HCT116 (cell line): Measurements from ENCODE around the gene MACF1. TPM values are rescaled to one million over a fixed set of nuclear protein-coding genes. Genes with fewer than 3 reads are reported as not detected.

Experiments used
- ATAC-seq: fragments of 200-7000 bp; cut with Tn5 transposase; 2 replicates; pipeline ENCODE4 v1.9.1; 2020; ENCODE audit warnings: mild to moderate bottlenecking, moderate library complexity
- BruUV-seq: library from RNA; stranded (reverse); fragments of 400-500 nt; replicated peaks from 2 replicates; lab custom pipeline; 2021; lab: Mats Ljungman, UMichigan
- CTCF ChIA-PET: fragments of 300-600 bp; sonication (Branson Sonifier 250); formaldehyde crosslinking; loops from one replicate; lab custom pipeline; 2021; ENCODE audit warnings: antibody characterized with exemption; lab: Charles Lee
- POLR2A ChIA-PET: fragments of 300-600, 350-600 bp; sonication (Branson Sonifier 250); formaldehyde crosslinking; loops from one replicate; lab custom pipeline; 2021; ENCODE audit warnings: antibody characterized with exemption; lab: Charles Lee
- RAD21 ChIA-PET, 2 experiments: fragments of 300-600 bp; sonication (Branson Sonifier 250); formaldehyde crosslinking; loops; one replicate each; lab custom pipeline; 2023; ENCODE audit warnings: low total read pairs in 2 of 2; ENCODE audit not compliant: uncharacterized antibody in 2 of 2, unreplicated experiment in 2 of 2, low non-redundant PET in 1 of 2; lab: Charles Lee
- DNase-seq: peaks from one replicate; pipeline ENCODE4 v3.0.0-alpha.2; 2010; ENCODE audit warnings: low read depth, low spot score
- H2AFZ ChIP-seq: fragments of 200-600 bp; shearing (Covaris generic), sonication (generic); 2 replicates; pipeline ENCODE4 v1.6.1; 2017; ENCODE audit warnings: low read depth, mixed run types, mixed read lengths, antibody characterized with exemption, low read length; ENCODE audit not compliant: poor library complexity, severe bottlenecking
- H3K27ac ChIP-seq: 2 replicates; pipeline ENCODE4 v1.5.1; 2012; ENCODE audit warnings: low read depth, low read length
- H3K27me3 ChIP-seq: fragments of 200-600 bp; sonication (generic); 2 replicates; pipeline ENCODE4 v1.6.1; 2016; ENCODE audit warnings: mixed run types, low read length, mixed read lengths; ENCODE audit not compliant: insufficient read depth
- H3K36me3 ChIP-seq, 2 experiments: fragments of 200-500 bp in 1 of 2; fragments of 200-600 bp in 1 of 2; sonication (Bioruptor generic) in 1 of 2; sonication (generic) in 1 of 2; 2 replicates each; pipeline versions ENCODE4 v1.5.1 to v1.6.1; 2014 to 2016; ENCODE audit warnings: low read length in 2 of 2, inconsistent platforms in 1 of 2, mixed read lengths in 1 of 2, mixed run types in 1 of 2; ENCODE audit not compliant: insufficient read depth in 2 of 2, control insufficient read depth in 1 of 2
- H3K4me1 ChIP-seq, 2 experiments: fragments of 200-600 bp in 1 of 2; sonication (generic) in 1 of 2; 2 replicates each; pipeline versions ENCODE4 v1.5.1 to v1.6.1; 2012 to 2017; ENCODE audit warnings: low read length in 2 of 2, inconsistent platforms in 1 of 2, mild to moderate bottlenecking in 1 of 2, mixed read lengths in 1 of 2, mixed run types in 1 of 2, moderate library complexity in 1 of 2; ENCODE audit not compliant: insufficient read depth in 2 of 2, control insufficient read depth in 1 of 2
- H3K4me2 ChIP-seq: fragments of 200-600 bp; sonication (generic); 2 replicates; pipeline ENCODE4 v1.6.1; 2017; ENCODE audit warnings: mixed run types, low read length, mixed read lengths
- H3K4me3 ChIP-seq, 2 experiments: fragments of 200-600 bp in 1 of 2; sonication (generic) in 1 of 2; replicated peaks in 1 of 2; 2 replicates each; pipeline ENCODE4 v1.5.1; 2011 to 2016; ENCODE audit warnings: low read length in 2 of 2, control low read depth in 1 of 2, low read depth in 1 of 2, mild to moderate bottlenecking in 1 of 2, mixed read lengths in 1 of 2, mixed run types in 1 of 2
- H3K79me2 ChIP-seq: fragments of 200-600 bp; sonication (generic); 2 replicates; pipeline ENCODE4 v1.6.1; 2017; ENCODE audit warnings: mild to moderate bottlenecking, mixed run types, low read length, moderate library complexity, mixed read lengths; ENCODE audit not compliant: insufficient read depth
- H3K9ac ChIP-seq: fragments of 200-600 bp; sonication (generic); 2 replicates; pipeline ENCODE4 v1.6.1; 2016; ENCODE audit warnings: low read length, mixed read lengths
- H3K9me2 ChIP-seq: fragments of 200-600 bp; sonication (generic), shearing (Covaris generic); 2 replicates; pipeline ENCODE4 v1.6.1; 2017; ENCODE audit warnings: mixed run types, mild to moderate bottlenecking, moderate library complexity; ENCODE audit not compliant: insufficient read depth
- H3K9me3 ChIP-seq, 2 experiments: fragments of 200-500 bp in 1 of 2; fragments of 200-600 bp in 1 of 2; sonication (Bioruptor generic) in 1 of 2; sonication (generic) in 1 of 2; 2 replicates each; pipeline ENCODE4 v1.6.1; 2014 to 2017; ENCODE audit warnings: low read length in 2 of 2, mixed read lengths in 2 of 2, inconsistent platforms in 1 of 2, low read depth in 1 of 2, mild to moderate bottlenecking in 1 of 2, mixed run types in 1 of 2, moderate library complexity in 1 of 2; ENCODE audit not compliant: control insufficient read depth in 1 of 2, insufficient read depth in 1 of 2
- H4K20me1 ChIP-seq: fragments of 200-600 bp; sonication (generic), shearing (Covaris generic); 2 replicates; pipeline ENCODE4 v1.6.1; 2017; ENCODE audit warnings: mixed run types, mild to moderate bottlenecking, moderate library complexity; ENCODE audit not compliant: insufficient read depth
- EGR1 ChIP-seq: IDR thresholded peaks from 2 replicates; pipeline ENCODE4 v1.6.1; 2012; ENCODE audit warnings: low read depth
- ELF1 ChIP-seq: IDR thresholded peaks from 2 replicates; pipeline ENCODE4 v1.6.1; 2012; ENCODE audit warnings: low read depth, borderline replicate concordance
- EZH2 ChIP-seq: fragments of 200-600 bp; sonication (generic); IDR thresholded peaks from 2 replicates; pipeline ENCODE4 v1.6.1; 2017; ENCODE audit warnings: antibody characterized with exemption, mixed run types
- EZH2phosphoT487 ChIP-seq: fragments of 200-600 bp; IDR thresholded peaks from 2 replicates; pipeline ENCODE4 v1.6.1; 2018; ENCODE audit warnings: antibody characterized with exemption, borderline replicate concordance
- FOSL1 ChIP-seq: IDR thresholded peaks from 2 replicates; pipeline ENCODE4 v1.6.1; 2012; ENCODE audit warnings: low read depth
- JUND ChIP-seq: IDR thresholded peaks from 2 replicates; pipeline ENCODE4 v1.6.1; 2012
- POLR2A ChIP-seq: IDR thresholded peaks from 2 replicates; pipeline ENCODE4 v1.7.0; 2011; ENCODE audit warnings: borderline replicate concordance; ENCODE audit not compliant: insufficient read depth, insufficient read length; ENCODE audit errors: extremely low read depth
- RAD21 ChIP-seq: IDR thresholded peaks from 2 replicates; pipeline ENCODE4 v1.6.1; 2012; ENCODE audit warnings: low read depth, mild to moderate bottlenecking
- SIN3A ChIP-seq: IDR thresholded peaks from 2 replicates; pipeline ENCODE4 v1.6.1; 2012; ENCODE audit warnings: low read depth
- SP1 ChIP-seq: IDR thresholded peaks from 2 replicates; pipeline ENCODE4 v1.6.1; 2012; ENCODE audit warnings: low read depth
- TCF7L2 ChIP-seq: IDR thresholded peaks from 2 replicates; pipeline ENCODE4 v1.7.0; 2011; ENCODE audit warnings: borderline replicate concordance, inconsistent platforms; ENCODE audit not compliant: insufficient read depth, insufficient read length; ENCODE audit errors: extremely low read depth
- ZFX ChIP-seq: fragments of 450-650 bp; IDR thresholded peaks from 2 replicates; pipeline ENCODE4 v1.6.1; 2017
- ZNF274 ChIP-seq: fragments of 200-500 bp; sonication (Bioruptor generic); IDR thresholded peaks from 2 replicates; pipeline ENCODE4 v1.6.1; 2014; ENCODE audit warnings: mild to moderate bottlenecking, low read depth, low read length, inconsistent platforms
- intact Hi-C: fragments of 100-400 bp; cut with micrococcal nuclease; formaldehyde crosslinking; loops from 2 replicates; pipeline ENCODE4 v1.10.0; 2022
- total RNA-seq: library from RNA; stranded (reverse); gene quantifications from one replicate; pipeline ENCODE4 v1.2.1, GENCODE V29; 2021; ENCODE audit not compliant: unreplicated experiment
- TF ChIP-seq, protein P1 (sequence below): IDR thresholded peaks from 2 replicates; pipeline ENCODE4 v1.6.1; 2012
- TF ChIP-seq, protein P2 (sequence below), 3 experiments: fragments of 200-600 bp in 1 of 3; sonication (generic) in 1 of 3; IDR thresholded peaks in 2 of 3; conservative IDR thresholded peaks in 1 of 3; 2 replicates each; pipeline ENCODE4 v1.5.1; 2012 to 2017; ENCODE audit warnings: low read depth in 2 of 3, low read length in 2 of 3, antibody characterized with exemption in 1 of 3, borderline replicate concordance in 1 of 3, control low read depth in 1 of 3, mild to moderate bottlenecking in 1 of 3, mixed read lengths in 1 of 3, mixed run types in 1 of 3, moderate library complexity in 1 of 3; ENCODE audit not compliant: insufficient read depth in 1 of 3
- TF ChIP-seq, protein P3 (sequence below): IDR thresholded peaks from 2 replicates; pipeline ENCODE4 v1.6.1; 2012
- TF ChIP-seq, protein P4 (sequence below): IDR thresholded peaks from 2 replicates; pipeline ENCODE4 v1.6.1; 2012; ENCODE audit warnings: low read depth

The MACF1 gene
- total RNA-seq, 1 experiment from 2014 or later: 146 TPM

DNA sequence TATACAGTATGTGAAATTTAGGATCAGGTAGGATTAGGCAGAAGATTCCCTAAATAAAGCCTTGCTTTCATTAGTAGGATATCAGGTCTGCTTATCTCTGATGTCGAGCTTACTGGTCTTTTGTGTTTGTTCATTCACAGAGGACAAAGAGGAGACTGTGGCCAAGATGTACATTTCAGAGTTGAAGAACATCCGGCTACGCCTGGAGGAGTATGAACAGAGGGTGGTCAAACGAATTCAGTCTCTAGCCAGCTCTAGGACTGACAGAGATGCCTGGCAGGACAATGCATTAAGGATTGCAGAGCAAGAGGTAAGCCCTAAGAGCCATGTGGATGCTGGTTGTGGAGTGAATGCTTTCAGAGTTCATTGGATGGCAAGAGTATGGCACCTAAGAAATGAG lies 106.2 kb downstream of the MACF1 start:
- no peak overlapping the region for H3K4me2 ChIP-seq
- H3K79me2 ChIP-seq: no peaks in the 10 kb centered on the region
- H3K27ac ChIP-seq: no peak overlapping the region
- ChIA-PET CTCF (no interaction called here), RAD21 (no interaction called here), POLR2A (no interaction called here)
- no peaks in the 10 kb centered on the region for H4K20me1 ChIP-seq
- H3K27me3 ChIP-seq: no peaks in the 10 kb centered on the region
- no TSS peak for BruUV-seq
- peaks cover 0 to 5% of the 10 kb centered on the region in 2 experiments; a peak in 2 of 4 replicates for H3K36me3 ChIP-seq
- no peaks in the 10 kb centered on the region for H3K9me2 ChIP-seq
- H2AFZ ChIP-seq: no peak overlapping the region
- DNase-seq: no peak
- TF ChIP-seq ZNF274 (no peak), RAD21 (no peak), ZFX (no peak), FOSL1 (no peak), ELF1 (no peak), SIN3A (no peak), SP1 (no peak)
- TF ChIP-seq, all 23 proteins: peak for 0
- no peaks in the 10 kb centered on the region for H3K9me3 ChIP-seq
- no peak overlapping the region for H3K9ac ChIP-seq
- H3K4me3 ChIP-seq: no peak overlapping the region
- intact Hi-C loops: no loop called here
- no peak for ATAC-seq
- no peaks in the 10 kb centered on the region for H3K4me1 ChIP-seq

DNA sequence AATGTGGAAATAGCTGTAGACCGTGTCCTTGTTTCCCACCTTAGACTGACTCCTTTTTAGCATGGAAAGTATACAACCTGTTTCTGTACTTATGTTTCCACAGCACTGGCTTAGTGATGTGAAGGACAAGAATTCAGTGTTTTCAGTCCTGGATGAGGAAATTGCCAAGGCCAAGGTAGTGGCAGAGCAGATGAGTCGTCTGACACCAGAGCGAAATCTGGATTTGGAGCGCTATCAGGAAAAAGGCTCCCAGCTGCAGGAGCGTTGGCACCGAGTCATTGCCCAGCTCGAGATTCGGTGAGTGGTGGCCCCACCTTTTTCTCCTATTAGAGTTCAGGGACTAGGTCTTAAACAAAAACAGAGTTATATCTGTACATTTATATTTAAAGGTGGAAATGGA lies 112.6 kb downstream of the MACF1 start:
- no peaks in the 10 kb centered on the region for H3K4me1 ChIP-seq
- no peaks in the 10 kb centered on the region for H3K27me3 ChIP-seq
- H3K9ac ChIP-seq: no peak overlapping the region
- H3K27ac ChIP-seq: no peak overlapping the region
- H3K4me2 ChIP-seq: no peak overlapping the region
- H4K20me1 ChIP-seq: no peaks in the 10 kb centered on the region
- H3K9me2 ChIP-seq: no peaks in the 10 kb centered on the region
- H3K79me2 ChIP-seq: no peaks in the 10 kb centered on the region
- DNase-seq (no peak), ATAC-seq (no peak)
- no peaks in the 10 kb centered on the region for H3K9me3 ChIP-seq
- no peak overlapping the region for H3K4me3 ChIP-seq
- intact Hi-C loops: no loop called here
- ChIA-PET CTCF (no interaction called here), POLR2A (no interaction called here), RAD21 (no interaction called here)
- BruUV-seq: no TSS peak
- H3K36me3 ChIP-seq: peaks cover 0 to 7% of the 10 kb centered on the region in 2 experiments; a peak in 3 of 4 replicates
- H2AFZ ChIP-seq: no peak overlapping the region
- TF ChIP-seq, protein P1, sequence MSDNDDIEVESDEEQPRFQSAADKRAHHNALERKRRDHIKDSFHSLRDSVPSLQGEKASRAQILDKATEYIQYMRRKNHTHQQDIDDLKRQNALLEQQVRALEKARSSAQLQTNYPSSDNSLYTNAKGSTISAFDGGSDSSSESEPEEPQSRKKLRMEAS: no peak
- TF ChIP-seq ZFX (no peak), POLR2A (no peak), TCF7L2 (no peak), EGR1 (no peak), FOSL1 (no peak), ZNF274 (no peak), EZH2 (no peak), JUND (no peak), EZH2phosphoT487 (no peak)
- TF ChIP-seq, protein P2, sequence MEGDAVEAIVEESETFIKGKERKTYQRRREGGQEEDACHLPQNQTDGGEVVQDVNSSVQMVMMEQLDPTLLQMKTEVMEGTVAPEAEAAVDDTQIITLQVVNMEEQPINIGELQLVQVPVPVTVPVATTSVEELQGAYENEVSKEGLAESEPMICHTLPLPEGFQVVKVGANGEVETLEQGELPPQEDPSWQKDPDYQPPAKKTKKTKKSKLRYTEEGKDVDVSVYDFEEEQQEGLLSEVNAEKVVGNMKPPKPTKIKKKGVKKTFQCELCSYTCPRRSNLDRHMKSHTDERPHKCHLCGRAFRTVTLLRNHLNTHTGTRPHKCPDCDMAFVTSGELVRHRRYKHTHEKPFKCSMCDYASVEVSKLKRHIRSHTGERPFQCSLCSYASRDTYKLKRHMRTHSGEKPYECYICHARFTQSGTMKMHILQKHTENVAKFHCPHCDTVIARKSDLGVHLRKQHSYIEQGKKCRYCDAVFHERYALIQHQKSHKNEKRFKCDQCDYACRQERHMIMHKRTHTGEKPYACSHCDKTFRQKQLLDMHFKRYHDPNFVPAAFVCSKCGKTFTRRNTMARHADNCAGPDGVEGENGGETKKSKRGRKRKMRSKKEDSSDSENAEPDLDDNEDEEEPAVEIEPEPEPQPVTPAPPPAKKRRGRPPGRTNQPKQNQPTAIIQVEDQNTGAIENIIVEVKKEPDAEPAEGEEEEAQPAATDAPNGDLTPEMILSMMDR (IDR thresholded peaks at IDR 0.05 in 2 of 3, conservative IDR thresholded peaks at IDR 0.05 in 1 of 3; ENCODE audit: borderline replicate concordance in 1 of 3, insufficient read depth in 1 of 3, low read depth in 2 of 3, low read length in 2 of 3): no peak
- TF ChIP-seq, protein P3, sequence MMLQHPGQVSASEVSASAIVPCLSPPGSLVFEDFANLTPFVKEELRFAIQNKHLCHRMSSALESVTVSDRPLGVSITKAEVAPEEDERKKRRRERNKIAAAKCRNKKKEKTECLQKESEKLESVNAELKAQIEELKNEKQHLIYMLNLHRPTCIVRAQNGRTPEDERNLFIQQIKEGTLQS: no peak
- TF ChIP-seq, protein P4, sequence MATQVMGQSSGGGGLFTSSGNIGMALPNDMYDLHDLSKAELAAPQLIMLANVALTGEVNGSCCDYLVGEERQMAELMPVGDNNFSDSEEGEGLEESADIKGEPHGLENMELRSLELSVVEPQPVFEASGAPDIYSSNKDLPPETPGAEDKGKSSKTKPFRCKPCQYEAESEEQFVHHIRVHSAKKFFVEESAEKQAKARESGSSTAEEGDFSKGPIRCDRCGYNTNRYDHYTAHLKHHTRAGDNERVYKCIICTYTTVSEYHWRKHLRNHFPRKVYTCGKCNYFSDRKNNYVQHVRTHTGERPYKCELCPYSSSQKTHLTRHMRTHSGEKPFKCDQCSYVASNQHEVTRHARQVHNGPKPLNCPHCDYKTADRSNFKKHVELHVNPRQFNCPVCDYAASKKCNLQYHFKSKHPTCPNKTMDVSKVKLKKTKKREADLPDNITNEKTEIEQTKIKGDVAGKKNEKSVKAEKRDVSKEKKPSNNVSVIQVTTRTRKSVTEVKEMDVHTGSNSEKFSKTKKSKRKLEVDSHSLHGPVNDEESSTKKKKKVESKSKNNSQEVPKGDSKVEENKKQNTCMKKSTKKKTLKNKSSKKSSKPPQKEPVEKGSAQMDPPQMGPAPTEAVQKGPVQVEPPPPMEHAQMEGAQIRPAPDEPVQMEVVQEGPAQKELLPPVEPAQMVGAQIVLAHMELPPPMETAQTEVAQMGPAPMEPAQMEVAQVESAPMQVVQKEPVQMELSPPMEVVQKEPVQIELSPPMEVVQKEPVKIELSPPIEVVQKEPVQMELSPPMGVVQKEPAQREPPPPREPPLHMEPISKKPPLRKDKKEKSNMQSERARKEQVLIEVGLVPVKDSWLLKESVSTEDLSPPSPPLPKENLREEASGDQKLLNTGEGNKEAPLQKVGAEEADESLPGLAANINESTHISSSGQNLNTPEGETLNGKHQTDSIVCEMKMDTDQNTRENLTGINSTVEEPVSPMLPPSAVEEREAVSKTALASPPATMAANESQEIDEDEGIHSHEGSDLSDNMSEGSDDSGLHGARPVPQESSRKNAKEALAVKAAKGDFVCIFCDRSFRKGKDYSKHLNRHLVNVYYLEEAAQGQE: no peak
